ENCODE data around the gene MARCKSL1.
A peak's percentile ranks its signal among the peaks of the same experiment; 100 is the strongest.
"Not testable (repeated sequence)": the region's sequence is repeated elsewhere in the genome, so short reads cannot be mapped to it uniquely, and the experiment has no call there.

MARCKSL1 gene

GRCh38 chr1:32303358-32303757 lies 32.7 kb downstream of the MARCKSL1 start:
- no peak overlapping the region for H3K4me3 ChIP-seq (ENCODE audit: low read length)
- DNase-seq (ENCODE audit: low read depth, low spot score): no peak

GRCh38 chr1:32299327-32299726 lies 36.7 kb downstream of the MARCKSL1 start:
- H3K4me3 ChIP-seq (ENCODE audit: low read length): no peak overlapping the region
- no peak for DNase-seq (ENCODE audit: low read depth, low spot score)

- not testable (repeated sequence) for DNase-seq (ENCODE audit: low read depth, low spot score); H3K4me3 ChIP-seq (ENCODE audit: low read length)
These were observed 37.8 kb downstream of the MARCKSL1 start for GRCh38 chr1:32298211-32298610.

GRCh38 chr1:32291708-32292538 lies 44.1 kb downstream of the MARCKSL1 start, which contains the start of gene HDAC1:
Gene HDAC1 (plus strand): TSS chr1:32292083. CDS start chr1:32292170, 87 bp downstream.
- peak within 1 kb of the TSS; percentile 98 for H3K4me3 ChIP-seq (ENCODE audit: low read length)
- DNase-seq (ENCODE audit: low read depth, low spot score): peak; percentile 96

- peak overlapping the region; percentile 67 for H3K4me3 ChIP-seq (ENCODE audit: low read length)
- DNase-seq (ENCODE audit: low read depth, low spot score): no peak
These were observed 44.8 kb downstream of the MARCKSL1 start for GRCh38 chr1:32291145-32291707.

- DNase-seq (ENCODE audit: low read depth, low spot score): no peak
- no peak overlapping the region for H3K4me3 ChIP-seq (ENCODE audit: low read length)
These were observed 46.8 kb downstream of the MARCKSL1 start for GRCh38 chr1:32289256-32289655.

- no peak overlapping the region for H3K4me3 ChIP-seq (ENCODE audit: low read length)
These were observed 49.3 kb downstream of the MARCKSL1 start for GRCh38 chr1:32286763-32287162.

GRCh38 chr1:32285658-32286057 lies 50.4 kb downstream of the MARCKSL1 start:
- DNase-seq (ENCODE audit: low read depth, low spot score): no peak
- no peak overlapping the region for H3K4me3 ChIP-seq (ENCODE audit: low read length)

More at GRCh38 chr1:32286763-32287162, 49.3 kb downstream of the MARCKSL1 start:
- DNase-seq (ENCODE audit: low read depth, low spot score): no peak

- not testable (repeated sequence) for DNase-seq (ENCODE audit: low read depth, low spot score); H3K4me3 ChIP-seq (ENCODE audit: low read length)
These were observed 51.3 kb downstream of the MARCKSL1 start for GRCh38 chr1:32284777-32285176.
